ENCODE data around the gene MYH14. TPM values are rescaled to one million over a fixed set of nuclear protein-coding genes. Genes with fewer than 3 reads are reported as not detected.

MYH14 gene
- total RNA-seq, 4 donors from 2014 or later: 139 to 475 (median 333) TPM

GRCh38 chr19:50356691-50357177 lies 153.3 kb downstream of the MYH14 start:
- H3K9me3 ChIP-seq: no peaks in the 10 kb centered on the region
- H3K4me1 ChIP-seq: peaks cover 0 to 7% (median 0%) of the 10 kb centered on the region in 4 donors
- peak overlapping the region in 2 of 4 donors; percentile 88 to 95 for H3K27ac ChIP-seq
- no peaks in the 10 kb centered on the region for H3K27me3 ChIP-seq
- peak overlapping the region in 1 of 4 donors; percentile 47 for H3K4me3 ChIP-seq
- TF ChIP-seq CTCF (IDR thresholded peaks at IDR 0.05) (no peak), POLR2A (IDR thresholded peaks at IDR 0.05) (no peak)
- H3K36me3 ChIP-seq: no peaks in the 10 kb centered on the region
- no peak for DNase-seq

DNA sequence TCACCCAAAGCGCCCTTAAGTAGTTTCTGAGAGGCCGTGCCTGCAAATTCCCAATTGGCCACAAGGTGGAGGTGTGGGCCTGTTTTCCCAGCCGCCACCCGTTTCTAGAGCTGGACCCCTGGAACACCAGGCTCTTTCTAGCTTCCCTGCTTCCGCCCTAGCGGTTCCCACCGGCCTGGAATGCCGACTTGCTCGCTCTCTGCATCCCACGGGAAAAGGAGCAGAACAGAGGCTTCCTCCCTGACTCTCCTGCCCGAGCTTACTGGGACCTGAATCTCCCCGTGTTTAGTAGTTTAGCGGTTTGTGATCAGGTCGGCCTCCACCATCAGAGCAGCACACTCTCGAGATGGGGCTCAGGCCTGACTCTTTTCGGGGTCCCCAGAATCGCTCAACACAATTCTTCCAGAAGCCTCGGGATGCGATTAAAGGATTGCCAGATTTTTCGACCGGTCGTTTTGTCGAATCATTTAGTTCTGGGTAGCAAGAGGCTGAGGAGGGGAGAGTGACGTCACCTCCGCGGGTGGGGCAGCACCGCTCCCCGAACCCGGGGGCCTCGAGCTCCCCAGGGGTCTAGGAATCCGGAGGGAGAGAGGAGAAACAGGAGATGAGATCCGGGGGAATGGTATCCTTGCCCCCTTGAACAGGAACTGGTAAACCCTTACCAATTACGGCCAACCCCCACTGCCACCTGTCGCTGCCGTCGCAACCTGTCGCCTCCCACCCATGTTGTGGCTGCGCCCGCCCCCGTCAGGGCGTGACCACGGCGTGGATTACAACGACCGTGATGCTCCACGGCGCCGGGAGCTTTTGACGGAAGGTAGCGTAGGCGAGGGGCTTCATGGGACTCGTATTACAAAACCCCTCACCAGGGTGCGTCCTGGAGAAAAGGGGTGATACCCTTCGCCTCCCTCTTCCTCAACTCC lies 154.0 kb downstream of the MYH14 start:
- peak overlapping the region; percentile 83 to 95 (median 86) for H3K27ac ChIP-seq

GRCh38 chr19:50358483-50359327 lies 155.3 kb downstream of the MYH14 start:
- TF ChIP-seq CTCF (IDR thresholded peaks at IDR 0.05): no peak
- TF ChIP-seq POLR2A (IDR thresholded peaks at IDR 0.05): peak in 1 of 2 donors; percentile 30
- Histone ChIP-seq H3K4me3 (peak overlapping the region; percentile 39 to 48 (median 46)), H3K27me3 (no peaks in the 10 kb centered on the region), H3K27ac (peak overlapping the region; percentile 83 to 95 (median 86)), H3K4me1 (peaks cover 0 to 7% (median 0%) of the 10 kb centered on the region in 4 donors), H3K36me3 (no peaks in the 10 kb centered on the region), H3K9me3 (no peaks in the 10 kb centered on the region)
- DNase-seq: peak; percentile 70 to 85 (median 72)

More for the DNA sequence above, 154.0 kb downstream of the MYH14 start:
- Histone ChIP-seq H3K4me1 (peaks cover 0 to 7% (median 0%) of the 10 kb centered on the region in 4 donors), H3K36me3 (no peaks in the 10 kb centered on the region), H3K9me3 (no peaks in the 10 kb centered on the region), H3K27me3 (no peaks in the 10 kb centered on the region), H3K4me3 (peak overlapping the region; percentile 39 to 48 (median 46))
- peak; percentile 82 to 93 (median 90) for DNase-seq
- TF ChIP-seq CTCF (IDR thresholded peaks at IDR 0.05) (peak; percentile 87 to 95 (median 88)), POLR2A (IDR thresholded peaks at IDR 0.05) (no peak)

DNA sequence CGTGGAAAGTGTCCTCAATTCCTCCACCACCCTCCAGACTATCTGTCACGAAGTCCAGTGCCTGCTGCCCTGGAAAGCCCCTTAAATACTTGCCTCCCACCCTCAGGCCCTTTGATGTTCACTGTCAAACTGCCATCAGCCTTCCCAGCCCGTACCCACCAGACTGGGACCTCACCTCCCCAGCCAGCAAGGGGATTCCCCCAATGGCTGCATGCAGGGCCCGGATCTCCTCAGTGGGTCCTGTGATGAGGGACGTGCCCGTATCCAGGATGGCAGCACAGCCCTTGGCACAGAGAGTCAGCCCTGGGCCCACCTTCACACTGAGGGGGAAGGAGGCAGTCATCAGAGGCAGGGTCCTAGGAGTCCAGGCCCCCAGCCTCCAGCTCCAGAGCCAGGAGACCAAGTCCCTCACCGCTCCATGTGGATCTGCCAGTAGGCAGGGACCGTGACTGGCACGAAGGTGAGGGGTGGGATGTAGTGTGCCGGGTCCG lies 156.0 kb downstream of the MYH14 start:
- Histone ChIP-seq H3K27me3 (no peaks in the 10 kb centered on the region), H3K4me3 (no peak overlapping the region), H3K36me3 (no peaks in the 10 kb centered on the region), H3K27ac (no peak overlapping the region), H3K9me3 (no peaks in the 10 kb centered on the region), H3K4me1 (peaks cover 0 to 7% (median 0%) of the 10 kb centered on the region in 4 donors)
- TF ChIP-seq CTCF (IDR thresholded peaks at IDR 0.05): no peak
- no peak for TF ChIP-seq POLR2A (IDR thresholded peaks at IDR 0.05)
- no peak for DNase-seq

Small RNA genes lying within 50 kb of the gene (small RNA-seq; reads per million reads assigned to genes)
- 0 reads per million in 2 donors for gene RF00017

Other genes starting within 250 kb of the MYH14 start
- gene SIGLEC11, start 242.4 kb upstream of the MYH14 start, total RNA-seq: 1 to 10 TPM in 1 of 4 donors, under 1 TPM in 1, not detected in 2; 0.94 to 1.7 TPM
- 10 to 100 TPM; 76.7 to 98.1 (median 83.9) TPM for gene VRK3, start 178.2 kb upstream of the MYH14 start, total RNA-seq
- gene ZNF473, start 177.6 kb upstream of the MYH14 start, total RNA-seq: 10 to 100 TPM in 1 of 4 donors, 1 to 10 TPM in 3; 7.5 to 14.9 (median 9.2) TPM
- gene IZUMO2, start 40.3 kb upstream of the MYH14 start, total RNA-seq: not detected
- gene KCNC3, start 125.8 kb downstream of the MYH14 start, total RNA-seq: 1 to 10 TPM in 2 of 4 donors, under 1 TPM in 2; 0.18 to 3.3 (median 1.1) TPM
- 10 to 100 TPM in 1 of 4 donors, 1 to 10 TPM in 3; 4.9 to 12.4 (median 8.2) TPM for gene NAPSA, start 162.0 kb downstream of the MYH14 start, total RNA-seq
- gene NR1H2, start 172.8 kb downstream of the MYH14 start, total RNA-seq: 100 to 1,000 TPM in 2 of 4 donors, 10 to 100 TPM in 2; 76.7 to 102 (median 98.9) TPM
- gene POLD1, start 180.7 kb downstream of the MYH14 start, total RNA-seq: 10 to 100 TPM; 14.9 to 90.0 (median 27.3) TPM
- gene SPIB, start 215.3 kb downstream of the MYH14 start, total RNA-seq: 10 to 100 TPM; 20.3 to 62.7 (median 24.4) TPM
- gene MYBPC2, start 229.3 kb downstream of the MYH14 start, total RNA-seq: not detected